GM11168 (cell line): Measurements from ENCODE around the gene RGL2.

Experiments
- in situ Hi-C: fragments of 300-500 bp; cut with MboI; formaldehyde crosslinking; loops from one replicate; pipeline ENCODE4 v1.12.0; 2022; ENCODE audit warnings: low sequenced_read_pairs; ENCODE audit not compliant: unreplicated experiment

Gene RGL2

DNA sequence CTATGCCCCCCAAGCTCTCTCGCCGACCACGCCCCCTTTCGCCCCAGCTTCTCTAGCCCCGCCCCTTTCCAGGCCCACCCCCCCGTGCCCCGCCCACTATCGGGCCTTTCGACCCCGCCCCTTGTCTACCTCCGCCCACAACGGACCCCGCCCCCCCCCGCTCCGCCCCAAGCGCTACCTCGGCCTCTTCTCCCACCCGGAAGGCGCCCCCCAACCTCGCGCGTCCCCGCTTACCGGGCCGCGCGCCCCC is 18.6 kb upstream of the RGL2 start:
- in situ Hi-C loops = no loop called here

DNA sequence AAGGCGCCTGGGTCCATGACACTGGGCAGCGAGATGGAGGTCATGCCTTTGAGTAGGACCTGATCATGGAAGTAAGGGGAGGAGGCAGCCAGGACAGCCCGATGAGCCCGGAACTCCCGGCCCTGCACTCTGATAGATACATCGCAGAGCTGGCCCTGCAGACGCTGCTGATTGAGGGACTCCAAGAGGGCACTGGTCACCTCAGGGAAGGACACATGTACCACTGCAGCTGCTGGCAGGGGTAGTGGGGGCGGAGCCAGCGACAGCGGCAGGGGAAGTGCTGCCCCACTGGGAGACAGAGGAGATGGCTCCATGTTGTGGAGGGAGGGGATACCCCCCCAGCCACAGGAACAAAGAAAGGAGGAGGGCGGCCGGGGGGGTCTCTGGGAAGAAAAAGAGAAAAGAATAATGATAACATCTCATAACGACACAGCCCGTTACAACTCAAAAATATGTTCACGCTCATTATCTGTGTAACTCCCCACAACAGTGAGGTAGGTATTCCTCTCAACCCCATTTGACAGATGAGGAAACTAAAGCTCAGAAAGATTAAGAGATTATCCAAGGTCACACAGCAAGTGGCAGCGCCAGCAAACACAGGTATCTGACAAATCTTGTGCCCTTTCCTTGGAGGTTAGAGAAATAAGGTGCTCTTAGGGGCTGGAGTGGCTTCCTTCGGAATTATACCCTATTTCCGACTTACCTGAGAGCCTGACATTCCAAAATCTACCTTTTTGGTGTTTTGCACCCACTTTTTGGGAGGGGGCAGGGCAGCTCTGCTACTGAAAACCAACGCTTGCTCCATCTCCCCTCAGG is 18.1 kb upstream of the RGL2 start:
- in situ Hi-C loops = no loop called here

DNA sequence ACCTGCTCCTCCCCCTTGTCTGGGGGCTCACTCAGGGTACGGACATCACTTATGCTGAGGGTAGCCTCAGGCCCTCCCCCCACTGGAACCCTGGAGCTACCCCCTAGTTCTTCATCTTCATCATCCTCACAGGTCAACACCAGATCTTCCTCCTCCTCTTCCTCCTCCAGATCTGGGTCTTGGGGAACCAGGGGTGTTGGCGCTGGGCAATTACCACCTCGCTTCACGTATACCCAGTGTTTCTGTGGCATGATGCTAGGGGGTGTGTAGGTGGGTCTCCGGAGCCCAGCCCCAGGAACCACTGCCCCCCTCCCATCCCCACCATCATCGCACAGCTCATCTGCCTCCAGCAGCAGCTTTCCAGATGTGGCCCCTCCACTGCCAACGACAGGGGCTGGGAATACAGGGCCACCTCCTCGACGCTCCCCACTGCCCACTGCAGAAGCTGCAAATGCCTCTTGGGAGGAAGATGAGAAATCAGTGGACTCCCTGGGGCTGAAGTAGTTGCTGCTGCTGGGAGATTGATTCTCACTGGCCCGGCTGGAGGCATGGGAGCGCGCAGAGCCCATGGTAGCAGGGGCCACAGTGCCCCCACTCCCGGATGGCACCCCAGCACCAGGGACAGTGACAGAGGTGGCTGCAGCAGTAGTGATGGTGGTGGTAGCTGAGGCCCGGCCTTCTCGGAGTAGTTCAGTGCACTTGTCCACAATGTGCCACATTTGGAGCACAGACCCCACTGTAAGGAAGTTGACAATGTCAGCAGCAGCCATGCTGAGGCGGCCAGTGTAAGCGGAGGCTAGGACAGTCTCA is 17.3 kb upstream of the RGL2 start:
- in situ Hi-C loops = no loop called here

DNA sequence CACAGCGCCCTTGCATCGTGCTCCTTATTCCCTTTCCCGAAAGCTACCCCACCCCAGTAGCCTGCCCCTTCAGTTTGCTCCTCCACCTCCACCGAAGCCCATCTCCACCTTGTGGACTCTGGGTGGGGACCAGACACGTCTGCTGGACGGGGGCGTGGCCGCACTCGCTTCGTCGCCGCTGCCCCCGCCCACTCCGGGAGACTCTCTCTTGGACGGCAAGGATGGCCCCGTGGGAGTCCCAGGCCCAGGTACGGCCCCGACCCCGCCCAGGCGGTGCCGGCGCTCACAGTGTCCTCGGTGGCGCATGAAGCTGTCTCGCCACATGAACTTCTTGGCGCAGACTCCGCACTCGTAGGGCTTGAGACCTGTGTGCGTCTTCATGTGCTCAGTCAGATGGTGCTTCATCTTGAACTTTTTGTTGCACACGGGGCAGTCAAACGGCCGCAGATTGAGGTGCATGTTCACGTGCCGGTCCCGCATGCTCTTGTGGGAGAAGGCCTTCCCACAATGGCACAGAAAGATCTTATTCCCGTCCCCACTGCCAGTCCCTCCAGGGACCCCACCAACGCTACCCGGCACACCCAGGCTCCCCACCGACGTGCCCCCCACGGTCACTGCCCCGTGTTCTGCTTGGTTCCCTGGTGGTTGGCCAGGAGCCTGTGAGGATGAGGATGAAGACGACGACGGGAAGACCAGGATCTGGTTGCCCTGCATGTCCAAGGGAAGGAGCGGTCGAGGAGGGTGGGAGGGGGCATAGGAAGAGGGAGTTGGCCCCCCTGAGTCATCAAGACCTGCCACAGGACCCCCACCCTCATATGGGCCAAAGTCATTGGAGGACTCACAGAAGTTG is 16.4 kb upstream of the RGL2 start:
- in situ Hi-C loops = no loop called here

DNA sequence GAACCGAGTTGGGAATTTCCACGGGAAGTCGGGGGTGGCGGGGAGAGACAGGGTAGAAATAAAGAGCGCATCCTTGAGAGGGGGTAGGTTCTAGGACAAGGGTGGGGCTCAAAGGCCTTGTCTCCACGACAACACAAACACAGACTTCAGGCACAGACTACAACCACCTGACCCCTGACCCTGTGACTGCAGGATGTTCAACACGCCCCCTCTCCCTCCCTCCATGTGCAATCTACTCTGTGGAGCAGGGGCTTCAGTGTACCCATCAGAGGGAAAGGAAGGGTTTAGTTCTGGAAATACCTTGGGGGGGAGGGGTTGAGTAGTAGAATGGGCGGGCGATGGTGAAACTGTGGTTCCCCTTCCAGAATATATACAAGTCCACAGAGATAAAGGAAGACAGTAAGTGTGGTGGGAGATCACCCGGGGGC is 15.8 kb upstream of the RGL2 start:
- in situ Hi-C loops = no loop called here

DNA sequence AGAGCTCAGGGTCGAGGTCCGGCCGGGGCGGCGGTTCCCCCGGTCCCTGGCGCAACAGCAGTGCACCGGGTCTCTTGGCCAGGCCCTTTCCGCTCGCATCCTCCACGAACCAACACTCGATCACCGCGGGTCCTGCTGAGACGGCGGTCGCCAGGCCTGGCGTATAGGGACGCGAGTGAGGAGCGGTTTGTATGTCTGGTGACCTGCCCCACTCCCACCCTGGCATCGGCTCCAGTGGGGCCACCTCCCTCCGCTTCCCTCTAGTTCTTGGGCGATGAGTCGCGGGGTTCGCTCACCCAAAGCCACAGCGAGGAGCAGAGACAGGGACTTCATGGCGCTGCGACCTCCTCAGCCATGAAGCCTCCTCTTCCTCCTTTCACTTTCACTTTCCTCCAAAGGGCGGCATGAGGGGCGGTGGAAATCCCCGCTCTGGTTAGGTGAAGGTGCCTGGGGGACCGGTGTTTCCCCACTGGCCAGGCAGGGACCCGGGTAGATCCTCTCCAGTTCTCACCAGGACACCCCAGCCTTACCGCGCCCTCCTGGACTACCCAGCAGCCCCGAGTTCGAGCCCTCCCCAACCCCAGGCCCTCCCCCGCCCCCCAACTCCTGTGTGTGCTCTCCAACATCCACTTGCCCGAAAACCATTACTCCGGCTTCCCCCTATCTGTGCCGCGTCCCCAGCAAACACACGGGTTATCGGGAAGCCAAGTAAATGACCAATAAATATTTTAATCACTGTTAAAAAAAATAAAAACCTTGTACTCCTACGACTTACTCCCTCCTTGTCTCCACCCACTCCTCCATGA is 15.2 kb upstream of the RGL2 start, which contains the start of gene TAPBP:
TAPBP (minus strand) TSS at position 370 of the 806 bp plus-strand sequence; CDS start at position 333, 37 bp downstream.
- in situ Hi-C loops = no loop called here

DNA sequence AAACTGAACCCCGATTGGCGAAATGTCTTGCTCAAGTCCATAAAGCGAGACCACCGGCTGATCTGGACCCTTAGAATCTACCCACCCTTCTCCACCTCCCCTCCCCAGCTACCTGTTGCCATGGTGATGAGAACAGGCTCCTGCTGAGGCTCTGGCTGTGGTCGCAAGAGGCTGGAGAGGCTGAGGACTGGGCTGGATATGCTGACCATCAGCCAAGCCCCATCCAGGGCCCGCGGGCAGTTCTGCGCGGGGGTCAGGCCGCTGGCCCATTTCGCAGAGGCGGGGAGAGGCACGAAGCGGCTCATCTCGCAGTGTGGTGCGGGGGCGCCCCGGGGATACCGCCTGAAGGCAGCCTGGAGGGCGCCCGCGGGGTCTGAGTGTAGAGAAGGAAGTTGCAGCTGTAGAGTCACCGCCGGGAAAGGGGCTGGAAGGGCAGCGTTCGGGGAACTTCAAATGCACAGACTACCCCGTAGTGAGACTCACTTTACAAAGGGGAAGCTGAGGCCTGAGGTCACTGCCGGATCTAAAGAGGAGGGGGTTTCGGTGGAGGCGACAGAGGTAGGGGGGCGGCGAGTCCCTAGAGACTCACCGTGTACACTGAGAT is 14.5 kb upstream of the RGL2 start:
- in situ Hi-C loops = no loop called here

DNA sequence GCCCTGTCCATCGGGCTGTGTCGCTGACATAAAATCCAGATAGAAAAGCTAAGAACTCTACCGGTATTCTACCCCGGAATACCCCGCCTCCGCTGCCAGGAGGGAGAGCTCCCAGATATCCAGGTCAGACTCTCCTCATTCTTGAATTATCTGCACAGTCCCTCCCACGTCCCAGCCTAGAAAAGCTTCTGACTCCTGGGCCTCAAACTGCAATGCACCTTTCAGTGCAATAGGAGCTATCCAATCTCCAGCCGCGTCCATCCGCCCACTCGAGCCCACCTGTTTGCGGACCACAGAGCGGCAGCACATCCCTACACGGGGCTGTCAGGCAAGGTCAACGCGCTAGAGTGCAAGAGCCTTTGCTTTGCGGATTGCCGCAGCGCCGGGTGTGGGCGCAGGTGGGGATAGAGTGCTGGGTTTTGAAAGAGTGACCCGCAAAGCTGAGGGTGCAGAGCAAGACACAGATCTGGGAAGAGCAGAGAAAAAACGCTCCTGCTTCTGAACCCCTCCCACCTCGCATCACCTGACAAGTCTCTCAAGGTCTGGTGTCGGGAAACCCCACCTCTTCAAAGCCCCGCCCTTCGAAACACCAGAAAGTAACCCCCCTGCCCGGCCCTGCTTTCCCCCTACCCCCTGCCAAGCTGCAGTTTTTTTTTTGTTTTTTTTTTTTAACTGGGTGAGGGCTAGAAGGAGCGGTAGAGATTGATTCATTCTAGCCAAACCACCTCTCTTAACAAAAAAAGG is 13.8 kb upstream of the RGL2 start:
- in situ Hi-C loops = no loop called here

DNA sequence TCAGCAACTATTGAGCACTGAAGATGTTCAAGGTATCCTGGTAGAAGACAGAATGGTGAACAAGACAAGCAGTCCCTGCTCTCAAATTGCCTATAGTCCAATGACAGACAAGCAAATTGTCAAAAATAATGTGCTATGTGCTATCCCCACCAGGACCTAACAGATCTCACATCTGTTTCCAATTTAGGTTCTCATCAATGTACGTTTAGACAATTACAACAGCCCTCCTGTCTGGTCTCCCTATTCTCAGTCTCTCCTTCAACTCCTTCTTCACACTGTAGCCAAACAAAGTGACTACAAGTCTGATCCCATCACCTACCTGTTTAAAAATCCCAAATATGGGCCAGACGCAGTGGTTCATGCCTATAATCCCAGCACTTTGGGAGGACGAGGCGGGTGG is 7.6 kb upstream of the RGL2 start:
- in situ Hi-C loops = no loop called here

DNA sequence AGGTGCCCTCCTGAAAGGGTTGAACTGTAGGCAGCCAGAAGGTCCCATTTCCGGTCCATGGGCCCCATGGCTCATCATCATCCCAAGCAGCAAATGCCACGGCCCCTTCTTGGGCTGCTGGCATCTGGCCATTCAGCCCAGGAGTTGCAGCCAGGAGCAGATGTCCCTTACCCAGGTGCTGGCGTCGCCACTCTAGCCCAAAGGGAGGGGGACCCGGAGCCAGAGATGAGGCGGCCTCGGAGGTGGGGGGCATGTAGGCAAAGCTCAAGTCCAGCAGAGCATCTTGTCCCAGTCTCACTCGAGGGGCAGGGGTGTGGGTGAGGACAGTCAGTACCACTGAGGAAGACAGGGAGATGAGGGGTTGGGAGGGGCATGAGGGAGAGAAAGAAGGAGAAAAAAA is 6.3 kb upstream of the RGL2 start:
- in situ Hi-C loops = no loop called here

DNA sequence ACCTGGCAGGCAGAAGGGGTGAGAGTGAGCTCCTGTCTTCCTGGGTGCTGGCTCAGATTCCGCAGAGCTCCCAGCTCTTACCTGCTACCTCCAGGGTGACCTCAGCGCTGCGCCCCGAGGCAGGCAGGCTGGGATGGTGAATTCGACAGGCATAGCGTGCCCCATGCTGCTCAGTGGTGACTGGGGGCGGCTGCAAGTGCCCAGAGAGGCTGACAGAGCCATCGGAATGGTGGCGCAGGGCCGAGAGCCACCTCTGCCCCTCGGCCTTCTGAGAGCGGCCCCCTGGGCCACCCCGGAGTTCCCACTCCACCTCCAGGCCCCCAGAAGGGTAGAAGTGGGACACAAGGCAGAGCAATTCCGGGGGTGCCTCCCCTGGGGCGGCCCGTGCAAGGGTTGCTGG is 5.5 kb upstream of the RGL2 start:
- in situ Hi-C loops = no loop called here

DNA sequence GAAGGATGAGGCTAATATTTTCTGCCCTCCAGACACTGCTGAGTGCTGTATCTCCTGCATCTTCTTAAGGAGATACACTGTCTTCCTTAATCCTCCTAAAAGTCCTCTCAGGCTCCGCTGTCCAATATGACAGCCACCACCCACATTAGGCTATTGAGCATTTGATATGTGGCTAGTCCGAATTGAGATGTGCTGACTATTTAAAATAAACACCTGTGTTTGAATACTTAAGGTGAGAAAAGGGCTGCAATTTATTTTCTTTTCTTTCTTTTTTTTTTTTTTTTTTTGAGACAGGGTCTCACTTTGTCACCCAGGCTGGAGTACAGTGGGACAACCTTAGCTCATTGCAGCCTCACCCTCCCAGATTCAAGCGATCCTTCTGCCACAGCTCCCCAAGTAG is 3.1 kb upstream of the RGL2 start:
- in situ Hi-C loops = no loop called here

DNA sequence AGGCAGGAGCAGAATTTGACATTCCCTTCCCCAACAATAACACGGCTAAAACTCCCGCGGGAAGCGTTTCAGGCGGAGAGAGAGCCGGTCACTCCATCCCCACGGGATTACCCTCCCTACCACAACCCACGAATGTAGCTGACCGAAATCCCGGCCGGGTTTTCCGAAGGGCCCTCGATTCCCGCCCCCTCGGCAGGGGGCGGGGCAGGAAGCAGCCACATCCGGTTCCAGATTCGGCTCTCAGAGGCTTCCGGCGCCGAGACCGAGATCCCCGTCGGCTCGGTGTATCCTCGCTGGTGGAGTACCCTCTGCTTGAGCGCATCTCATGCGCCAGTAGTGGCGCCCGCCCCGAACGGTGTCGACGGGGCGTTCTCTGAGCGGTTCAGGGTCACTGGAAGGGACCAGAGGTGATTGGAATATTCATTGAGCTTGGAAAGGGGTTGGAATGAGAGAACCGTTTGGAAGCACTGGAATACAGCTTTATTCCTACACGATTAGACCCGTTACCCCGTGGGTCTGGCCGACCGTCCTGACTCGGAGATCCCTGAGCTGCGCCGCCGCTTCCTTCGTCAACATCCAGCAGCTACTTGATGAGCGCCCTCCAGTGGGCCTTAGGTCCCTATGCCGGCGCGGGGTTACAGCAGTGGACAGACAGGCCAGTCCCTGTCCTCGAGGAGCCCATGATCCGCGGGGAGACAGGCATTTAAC is 649 bp upstream of the RGL2 start:
- in situ Hi-C loops = no loop called here

DNA sequence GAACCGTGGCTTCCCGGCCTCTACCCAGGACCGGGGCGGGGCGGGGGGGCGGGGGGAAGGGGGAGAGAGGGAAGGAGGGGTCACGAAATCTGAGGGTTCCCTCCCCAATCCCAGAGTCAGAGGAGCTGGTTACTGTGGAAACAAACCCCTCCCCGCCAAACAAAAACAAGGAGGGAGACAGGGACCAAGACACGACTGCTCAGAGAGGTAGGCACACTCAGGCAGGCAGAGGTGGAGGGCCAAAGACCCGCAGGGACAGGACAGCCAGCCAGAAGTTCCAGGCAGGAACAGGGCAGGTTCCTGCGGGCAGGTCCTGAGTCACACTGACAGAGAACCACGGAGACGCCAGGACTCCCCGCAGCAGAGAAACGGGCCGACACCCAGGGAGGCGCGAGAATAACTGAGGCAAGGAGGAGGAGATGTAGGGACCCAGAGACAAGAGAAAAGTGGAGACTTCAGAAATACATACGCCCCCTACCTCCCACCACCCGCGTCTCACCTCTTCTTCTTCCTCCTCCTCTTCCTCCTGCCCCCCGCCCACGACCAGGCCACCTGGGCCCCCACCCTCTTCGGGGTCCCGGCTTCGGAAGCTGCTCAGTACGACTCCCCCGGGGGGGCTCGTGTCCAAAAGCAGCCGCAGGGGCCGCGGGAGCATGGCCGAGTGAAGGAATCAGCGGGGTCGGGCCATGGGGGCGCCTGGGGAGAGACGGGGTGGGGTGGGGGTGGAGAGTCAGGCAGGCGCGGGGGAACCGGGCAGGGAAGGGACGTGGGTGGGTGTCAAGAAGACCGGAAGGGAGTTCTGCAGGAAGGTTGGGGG is 578 bp downstream of the RGL2 start:
- in situ Hi-C loops = no loop called here

DNA sequence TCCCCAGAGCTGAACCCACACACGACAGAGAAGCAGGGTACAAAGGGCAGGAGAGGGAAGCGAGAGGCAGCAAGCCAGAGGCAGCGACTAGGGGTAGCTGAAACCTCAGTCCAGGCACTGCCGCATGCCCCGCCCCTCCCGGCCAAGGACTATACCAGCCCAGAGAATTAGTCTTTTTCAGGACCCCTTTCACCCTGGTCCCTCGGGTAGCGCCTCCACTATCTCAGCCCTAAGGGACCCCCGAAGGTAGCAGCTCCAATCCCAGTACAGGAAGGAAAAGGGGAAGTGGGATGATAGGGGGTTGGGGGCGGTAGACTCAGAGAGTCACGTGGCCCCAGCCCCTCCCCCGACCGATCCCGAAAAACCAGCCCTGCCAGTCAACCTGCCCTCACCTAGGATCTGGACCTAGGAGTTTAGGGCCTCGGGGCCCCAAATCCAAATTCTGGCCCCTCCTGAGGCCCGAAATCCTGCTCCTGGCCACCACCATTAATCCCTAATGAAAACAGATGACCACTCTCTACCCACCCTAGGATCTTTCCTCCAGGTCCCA is 1.3 kb downstream of the RGL2 start:
- in situ Hi-C loops = no loop called here

DNA sequence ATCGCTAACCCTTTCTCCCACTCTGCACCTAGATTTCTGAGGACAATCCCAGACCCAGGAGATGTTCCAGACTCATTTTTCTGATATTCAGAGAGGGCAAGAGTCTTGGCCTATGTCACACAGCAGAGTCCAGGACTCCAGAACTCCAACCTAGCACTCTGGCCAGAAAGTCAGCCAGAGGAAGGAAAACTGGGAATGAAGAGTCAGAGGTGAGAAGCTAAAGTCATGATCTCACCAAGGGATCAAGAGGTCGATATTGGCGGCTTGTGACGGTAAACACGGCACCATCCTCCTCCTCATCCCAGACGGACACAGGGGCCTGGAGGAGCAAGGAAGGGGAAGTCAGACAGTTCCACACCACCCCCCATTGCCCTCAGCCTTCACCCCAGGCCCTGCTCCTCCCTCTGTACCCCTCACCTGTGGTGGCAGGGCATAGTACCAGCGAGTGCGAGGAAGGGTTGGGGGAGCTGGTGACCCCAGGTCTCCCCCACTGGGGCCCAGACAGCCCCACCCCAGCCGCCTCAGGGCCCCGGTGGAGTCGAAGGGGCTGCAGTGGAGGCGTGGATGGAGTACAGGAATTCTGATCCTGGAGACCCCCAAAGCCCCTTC is 1.8 kb downstream of the RGL2 start:
- in situ Hi-C loops = no loop called here
